HepG2 (cell line): ENCODE measurements around the gene CDCP1.

Source experiments
- ATRX ChIP-seq: sonication (generic); formaldehyde crosslinking; IDR thresholded peaks from 2 replicates; pipeline ENCODE4 v1.4.0; 2020; ENCODE audit warnings: missing genetic modification reagents, borderline replicate concordance
- MXI1 ChIP-seq: IDR thresholded peaks from 3 replicates; pipeline ENCODE4 v1.6.1; 2012; ENCODE audit warnings: low read depth, low read length, inconsistent platforms, borderline replicate concordance
- POLR2A ChIP-seq, 2 experiments: IDR thresholded peaks; 2 replicates each; pipeline ENCODE4 v1.6.1; 2011; ENCODE audit warnings: low read depth in 2 of 2, low read length in 2 of 2, mild to moderate bottlenecking in 1 of 2, moderate library complexity in 1 of 2; ENCODE audit not compliant: insufficient read depth in 1 of 2
- POLR2AphosphoS5 ChIP-seq: IDR thresholded peaks from 2 replicates; pipeline ENCODE4 v1.6.1; 2012; ENCODE audit warnings: low read depth, low read length
- RFX5 ChIP-seq: IDR thresholded peaks from 2 replicates; pipeline ENCODE4 v1.6.1; 2011; ENCODE audit warnings: low read depth, low read length, improper control_type of control experiment
- TF ChIP-seq, protein P1 (sequence below): sonication (generic); formaldehyde crosslinking; IDR thresholded peaks from 2 replicates; pipeline ENCODE4 v1.4.0; 2020; ENCODE audit warnings: missing genetic modification reagents, borderline replicate concordance

DNA sequence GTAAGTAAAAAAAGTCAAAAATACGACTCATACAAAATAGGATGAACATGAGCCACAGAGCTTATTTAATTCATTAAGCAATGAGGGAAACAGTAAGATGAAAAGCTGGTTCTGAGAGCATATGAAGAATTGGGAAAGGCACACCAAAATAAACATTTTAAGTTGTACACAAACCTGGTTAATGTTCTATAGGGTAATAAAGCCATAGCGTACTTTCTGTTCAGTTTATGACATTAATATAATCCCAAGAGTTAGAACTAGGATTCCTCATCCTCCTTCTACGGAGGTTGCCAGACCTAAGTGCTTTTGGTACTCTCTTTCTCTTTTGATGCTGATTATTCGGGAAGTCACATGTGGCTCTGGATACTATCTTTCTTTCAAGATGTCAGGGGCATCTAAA is 78.7 kb downstream of the CDCP1 start:
- no peak for TF ChIP-seq RFX5
- no peak for TF ChIP-seq POLR2A (IDR thresholded peaks at IDR 0.05; ENCODE audit: insufficient read depth in 1 of 2, low read depth in 2 of 2, low read length in 2 of 2)
- no peak for TF ChIP-seq POLR2AphosphoS5
- TF ChIP-seq, protein P1, sequence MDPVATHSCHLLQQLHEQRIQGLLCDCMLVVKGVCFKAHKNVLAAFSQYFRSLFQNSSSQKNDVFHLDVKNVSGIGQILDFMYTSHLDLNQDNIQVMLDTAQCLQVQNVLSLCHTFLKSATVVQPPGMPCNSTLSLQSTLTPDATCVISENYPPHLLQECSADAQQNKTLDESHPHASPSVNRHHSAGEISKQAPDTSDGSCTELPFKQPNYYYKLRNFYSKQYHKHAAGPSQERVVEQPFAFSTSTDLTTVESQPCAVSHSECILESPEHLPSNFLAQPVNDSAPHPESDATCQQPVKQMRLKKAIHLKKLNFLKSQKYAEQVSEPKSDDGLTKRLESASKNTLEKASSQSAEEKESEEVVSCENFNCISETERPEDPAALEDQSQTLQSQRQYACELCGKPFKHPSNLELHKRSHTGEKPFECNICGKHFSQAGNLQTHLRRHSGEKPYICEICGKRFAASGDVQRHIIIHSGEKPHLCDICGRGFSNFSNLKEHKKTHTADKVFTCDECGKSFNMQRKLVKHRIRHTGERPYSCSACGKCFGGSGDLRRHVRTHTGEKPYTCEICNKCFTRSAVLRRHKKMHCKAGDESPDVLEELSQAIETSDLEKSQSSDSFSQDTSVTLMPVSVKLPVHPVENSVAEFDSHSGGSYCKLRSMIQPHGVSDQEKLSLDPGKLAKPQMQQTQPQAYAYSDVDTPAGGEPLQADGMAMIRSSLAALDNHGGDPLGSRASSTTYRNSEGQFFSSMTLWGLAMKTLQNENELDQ (CRISPR knock-in tag): no peak
- no peak for TF ChIP-seq MXI1
- no peak for TF ChIP-seq ATRX (CRISPR knock-in tag)
